ENCODE results near the gene POU3F2.

Gene POU3F2

DNA sequence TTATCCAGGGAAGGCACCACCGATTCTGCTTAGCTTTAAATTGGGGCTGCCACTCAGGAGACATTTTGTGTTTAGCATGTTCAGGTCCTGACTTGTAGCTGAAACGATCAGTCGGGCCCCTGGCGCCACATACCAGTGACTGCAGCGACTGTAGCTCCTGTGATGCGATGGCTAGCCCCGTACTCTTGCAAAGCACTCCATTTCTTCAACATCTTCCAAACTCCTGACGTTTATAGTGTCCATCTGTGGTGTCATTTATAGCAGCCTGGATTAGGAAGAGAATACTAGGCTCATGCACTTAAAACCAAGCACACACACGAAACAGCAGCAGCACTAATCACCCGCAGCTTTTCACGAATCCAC, 13.0 kb downstream of the POU3F2 start:
- H3K9me2 ChIP-seq (replicated peaks; ENCODE audit: control insufficient read depth, low read length), result no peaks in the 10 kb centered on the region
- H3K4me3 ChIP-seq (ENCODE audit: low read length), result no peak overlapping the region
- H3K4me1 ChIP-seq (ENCODE audit: control insufficient read depth, low read length), result peaks cover 11% of the 10 kb centered on the region
- H3K36me3 ChIP-seq (ENCODE audit: control insufficient read depth, low read length), result no peaks in the 10 kb centered on the region
- no peaks in the 10 kb centered on the region for H3K79me2 ChIP-seq (ENCODE audit: control insufficient read depth, low read length)
- H3K4me2 ChIP-seq (ENCODE audit: low read length), result no peak overlapping the region
- H3K27ac ChIP-seq (ENCODE audit: low read depth, low read length), result no peak overlapping the region
- H4K20me1 ChIP-seq (ENCODE audit: control insufficient read depth, insufficient read depth, low read depth, low read length), result 0 out of 2 replicates have a peak, but pooled peaks cover 2% of the 10 kb centered on the region
- H3K27me3 ChIP-seq (ENCODE audit: control insufficient read depth, low read length), result peaks cover 70% of the 10 kb centered on the region
- TF ChIP-seq, protein P1, sequence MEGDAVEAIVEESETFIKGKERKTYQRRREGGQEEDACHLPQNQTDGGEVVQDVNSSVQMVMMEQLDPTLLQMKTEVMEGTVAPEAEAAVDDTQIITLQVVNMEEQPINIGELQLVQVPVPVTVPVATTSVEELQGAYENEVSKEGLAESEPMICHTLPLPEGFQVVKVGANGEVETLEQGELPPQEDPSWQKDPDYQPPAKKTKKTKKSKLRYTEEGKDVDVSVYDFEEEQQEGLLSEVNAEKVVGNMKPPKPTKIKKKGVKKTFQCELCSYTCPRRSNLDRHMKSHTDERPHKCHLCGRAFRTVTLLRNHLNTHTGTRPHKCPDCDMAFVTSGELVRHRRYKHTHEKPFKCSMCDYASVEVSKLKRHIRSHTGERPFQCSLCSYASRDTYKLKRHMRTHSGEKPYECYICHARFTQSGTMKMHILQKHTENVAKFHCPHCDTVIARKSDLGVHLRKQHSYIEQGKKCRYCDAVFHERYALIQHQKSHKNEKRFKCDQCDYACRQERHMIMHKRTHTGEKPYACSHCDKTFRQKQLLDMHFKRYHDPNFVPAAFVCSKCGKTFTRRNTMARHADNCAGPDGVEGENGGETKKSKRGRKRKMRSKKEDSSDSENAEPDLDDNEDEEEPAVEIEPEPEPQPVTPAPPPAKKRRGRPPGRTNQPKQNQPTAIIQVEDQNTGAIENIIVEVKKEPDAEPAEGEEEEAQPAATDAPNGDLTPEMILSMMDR (IDR thresholded peaks at IDR 0.05; ENCODE audit: low read depth, low read length, poor library complexity, severe bottlenecking), result no peak
- TF ChIP-seq EZH2phosphoT487 (IDR thresholded peaks at IDR 0.05; ENCODE audit: borderline replicate concordance, low read length), result no peak
- H3F3A ChIP-seq (ENCODE audit: control insufficient read depth, insufficient read depth), result no peaks in the 10 kb centered on the region
- H3K9me3 ChIP-seq (ENCODE audit: control insufficient read depth, insufficient read depth, low read length), result no peaks in the 10 kb centered on the region

GRCh38 chr6:98847779-98848538, 13.6 kb downstream of the POU3F2 start:
- H3K36me3 ChIP-seq (ENCODE audit: control insufficient read depth, low read length), result no peaks in the 10 kb centered on the region
- H4K20me1 ChIP-seq (ENCODE audit: control insufficient read depth, insufficient read depth, low read depth, low read length), result 0 out of 2 replicates have a peak, but pooled peaks cover 2% of the 10 kb centered on the region
- peaks cover 64% of the 10 kb centered on the region for H3K27me3 ChIP-seq (ENCODE audit: control insufficient read depth, low read length)
- H3K9me2 ChIP-seq (replicated peaks; ENCODE audit: control insufficient read depth, low read length), result no peaks in the 10 kb centered on the region
- H3K4me3 ChIP-seq (ENCODE audit: low read length), result no peak overlapping the region
- no peak overlapping the region for H3K4me2 ChIP-seq (ENCODE audit: low read length)
- H3K27ac ChIP-seq (ENCODE audit: low read depth, low read length), result no peak overlapping the region
- H3K4me1 ChIP-seq (ENCODE audit: control insufficient read depth, low read length), result peaks cover 11% of the 10 kb centered on the region
- TF ChIP-seq, protein P1 (IDR thresholded peaks at IDR 0.05; ENCODE audit: low read depth, low read length, poor library complexity, severe bottlenecking), result no peak
- TF ChIP-seq EZH2phosphoT487 (IDR thresholded peaks at IDR 0.05; ENCODE audit: borderline replicate concordance, low read length), result no peak
- no peaks in the 10 kb centered on the region for H3K79me2 ChIP-seq (ENCODE audit: control insufficient read depth, low read length)
- no peaks in the 10 kb centered on the region for H3K9me3 ChIP-seq (ENCODE audit: control insufficient read depth, insufficient read depth, low read length)
- H3F3A ChIP-seq (ENCODE audit: control insufficient read depth, insufficient read depth), result no peaks in the 10 kb centered on the region

DNA sequence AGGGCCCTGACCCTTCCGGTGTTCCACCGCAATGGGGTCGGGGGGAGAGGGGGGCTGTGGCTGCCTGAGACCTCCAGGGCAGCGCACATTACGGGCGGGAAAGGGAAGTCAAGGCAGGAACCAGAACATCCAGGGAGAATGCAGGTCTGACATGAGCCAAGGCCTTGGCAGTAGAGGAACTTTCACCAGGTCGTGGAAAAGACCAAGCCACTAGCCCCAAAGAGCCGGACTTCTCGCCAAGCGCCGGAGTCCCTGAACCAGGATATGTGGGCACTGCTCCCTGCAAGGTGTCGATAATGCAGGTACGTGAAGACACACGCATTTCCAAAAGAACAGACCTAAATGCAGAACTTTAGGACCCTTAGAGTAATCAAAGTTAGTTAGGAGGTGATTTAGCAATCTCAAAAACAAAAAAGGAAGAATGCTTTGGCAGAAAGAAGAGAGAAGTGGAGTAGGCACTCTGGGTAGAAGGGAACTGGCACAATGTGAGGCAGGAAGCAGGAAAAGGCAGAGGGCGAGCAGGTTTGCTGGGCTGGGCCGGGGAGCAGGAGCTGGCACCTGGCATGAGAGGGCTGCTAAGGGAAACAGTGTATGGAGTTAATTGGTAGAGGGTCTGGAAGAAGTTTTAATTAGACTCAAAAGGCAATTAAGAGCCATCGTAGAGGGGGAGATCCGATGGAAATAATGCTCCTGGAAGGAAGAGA, 14.3 kb downstream of the POU3F2 start:
- H3F3A ChIP-seq (ENCODE audit: control insufficient read depth, insufficient read depth), result no peaks in the 10 kb centered on the region
- no peak overlapping the region for H3K27ac ChIP-seq (ENCODE audit: low read depth, low read length)
- H3K36me3 ChIP-seq (ENCODE audit: control insufficient read depth, low read length), result no peaks in the 10 kb centered on the region
- H3K79me2 ChIP-seq (ENCODE audit: control insufficient read depth, low read length), result no peaks in the 10 kb centered on the region
- peaks cover 59% of the 10 kb centered on the region for H3K27me3 ChIP-seq (ENCODE audit: control insufficient read depth, low read length)
- no peak overlapping the region for H3K4me2 ChIP-seq (ENCODE audit: low read length)
- TF ChIP-seq, protein P1 (IDR thresholded peaks at IDR 0.05; ENCODE audit: low read depth, low read length, poor library complexity, severe bottlenecking), result no peak
- TF ChIP-seq EZH2phosphoT487 (IDR thresholded peaks at IDR 0.05; ENCODE audit: borderline replicate concordance, low read length), result no peak
- H3K9me2 ChIP-seq (replicated peaks; ENCODE audit: control insufficient read depth, low read length), result no peaks in the 10 kb centered on the region
- H4K20me1 ChIP-seq (ENCODE audit: control insufficient read depth, insufficient read depth, low read depth, low read length), result 0 out of 2 replicates have a peak, but pooled peaks cover 2% of the 10 kb centered on the region
- no peaks in the 10 kb centered on the region for H3K9me3 ChIP-seq (ENCODE audit: control insufficient read depth, insufficient read depth, low read length)
- peaks cover 11% of the 10 kb centered on the region for H3K4me1 ChIP-seq (ENCODE audit: control insufficient read depth, low read length)
- H3K4me3 ChIP-seq (ENCODE audit: low read length), result no peak overlapping the region
